Mammary epithelial cell (primary cell): Measurements from ENCODE around the gene ATXN10.

Experiments used
- EZH2 ChIP-seq: IDR thresholded peaks from 2 replicates; pipeline ENCODE4 v1.6.1; 2012; ENCODE audit warnings: low read length, inconsistent platforms, borderline replicate concordance
- TF ChIP-seq, protein P1 (sequence below), 2 donors: IDR thresholded peaks in 1 of 2; conservative IDR thresholded peaks in 1 of 2; 2 replicates each; pipeline ENCODE4 v1.5.1; 2011 to 2012; ENCODE audit warnings: inconsistent platforms in 2 of 2, low read length in 2 of 2, mild to moderate bottlenecking in 2 of 2, control low read depth in 1 of 2, low read depth in 1 of 2; ENCODE audit not compliant: insufficient read depth in 1 of 2; ENCODE audit errors: extremely low read depth in 1 of 2

DNA sequence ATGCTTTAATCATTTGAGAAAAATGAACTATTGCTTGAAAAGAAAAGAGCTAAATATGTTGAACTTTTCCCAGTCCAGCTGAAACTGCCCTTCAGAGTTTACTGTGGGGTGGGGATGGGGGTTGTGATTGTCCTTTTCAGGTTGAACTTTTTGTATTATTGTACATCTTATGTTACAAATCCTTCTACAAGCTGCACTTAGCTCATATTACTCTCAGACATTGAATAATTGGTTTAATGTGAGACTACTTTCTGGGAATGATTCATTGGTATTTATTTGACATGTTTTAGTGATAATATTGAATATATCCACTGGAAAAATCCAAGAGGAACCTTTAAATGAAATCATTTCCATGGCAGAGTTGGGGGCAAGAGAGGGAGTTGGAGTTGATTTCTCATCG, 84.9 kb downstream of the ATXN10 start:
- TF ChIP-seq, protein P1, sequence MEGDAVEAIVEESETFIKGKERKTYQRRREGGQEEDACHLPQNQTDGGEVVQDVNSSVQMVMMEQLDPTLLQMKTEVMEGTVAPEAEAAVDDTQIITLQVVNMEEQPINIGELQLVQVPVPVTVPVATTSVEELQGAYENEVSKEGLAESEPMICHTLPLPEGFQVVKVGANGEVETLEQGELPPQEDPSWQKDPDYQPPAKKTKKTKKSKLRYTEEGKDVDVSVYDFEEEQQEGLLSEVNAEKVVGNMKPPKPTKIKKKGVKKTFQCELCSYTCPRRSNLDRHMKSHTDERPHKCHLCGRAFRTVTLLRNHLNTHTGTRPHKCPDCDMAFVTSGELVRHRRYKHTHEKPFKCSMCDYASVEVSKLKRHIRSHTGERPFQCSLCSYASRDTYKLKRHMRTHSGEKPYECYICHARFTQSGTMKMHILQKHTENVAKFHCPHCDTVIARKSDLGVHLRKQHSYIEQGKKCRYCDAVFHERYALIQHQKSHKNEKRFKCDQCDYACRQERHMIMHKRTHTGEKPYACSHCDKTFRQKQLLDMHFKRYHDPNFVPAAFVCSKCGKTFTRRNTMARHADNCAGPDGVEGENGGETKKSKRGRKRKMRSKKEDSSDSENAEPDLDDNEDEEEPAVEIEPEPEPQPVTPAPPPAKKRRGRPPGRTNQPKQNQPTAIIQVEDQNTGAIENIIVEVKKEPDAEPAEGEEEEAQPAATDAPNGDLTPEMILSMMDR (conservative IDR thresholded peaks at IDR 0.05 in 1 of 2, IDR thresholded peaks at IDR 0.05 in 1 of 2; ENCODE audit: extremely low read depth in 1 of 2, insufficient read depth in 1 of 2, low read depth in 1 of 2, low read length in 2 of 2), result no peak
- no peak for TF ChIP-seq EZH2
